Effector memory CD4-positive, alpha-beta T cell (primary cell): Measurements from ENCODE around the gene DFFA.
"Not testable (repeated sequence)": the region's sequence is repeated elsewhere in the genome, so short reads cannot be mapped to it uniquely, and the experiment has no call there.

ENCODE experiments used
- DNase-seq, 3 donors: peaks; one replicate each; pipeline ENCODE4 v3.0.0-alpha.2; 2020
- H3K27ac ChIP-seq: 2 replicates; pipeline ENCODE4 v1.7.0; 2013; ENCODE audit warnings: mild to moderate bottlenecking, low read length, moderate library complexity; ENCODE audit not compliant: insufficient read depth, poor library complexity, severe bottlenecking
- H3K27me3 ChIP-seq: replicated peaks from 2 replicates; pipeline ENCODE4 v1.7.0; 2013; ENCODE audit warnings: mild to moderate bottlenecking, low read length; ENCODE audit not compliant: insufficient read depth, control insufficient read depth, poor library complexity, severe bottlenecking
- H3K36me3 ChIP-seq: 2 replicates; pipeline ENCODE4 v1.7.0; 2013; ENCODE audit warnings: mild to moderate bottlenecking, low read length, moderate library complexity; ENCODE audit not compliant: control insufficient read depth, insufficient read depth
- H3K4me1 ChIP-seq: 2 replicates; pipeline ENCODE4 v1.7.0; 2013; ENCODE audit warnings: low read length, mild to moderate bottlenecking; ENCODE audit not compliant: control insufficient read depth, insufficient read depth, poor library complexity, severe bottlenecking
- H3K4me3 ChIP-seq: 2 replicates; pipeline ENCODE4 v1.7.0; 2013; ENCODE audit warnings: low read length, low read depth, mild to moderate bottlenecking; ENCODE audit not compliant: insufficient read depth, poor library complexity, severe bottlenecking
- H3K9me3 ChIP-seq: 2 replicates; pipeline ENCODE4 v1.7.0; 2013; ENCODE audit warnings: mild to moderate bottlenecking, low read length, moderate library complexity; ENCODE audit not compliant: control insufficient read depth

The DFFA gene

GRCh38 chr1:10470043-10470442, 2.3 kb downstream of the DFFA start:
- DNase-seq: no peak
- H3K4me3 ChIP-seq: no peak overlapping the region

GRCh38 chr1:10467078-10467477, 5.3 kb downstream of the DFFA start:
- Histone ChIP-seq H3K4me3 (no peak overlapping the region), H3K4me1 (peaks cover 9% of the 10 kb centered on the region), H3K27me3 (no peaks in the 10 kb centered on the region), H3K9me3 (no peaks in the 10 kb centered on the region), H3K36me3 (peaks cover 35% of the 10 kb centered on the region), H3K27ac (no peak overlapping the region)
- DNase-seq: no peak

More at GRCh38 chr1:10470043-10470442, 2.3 kb downstream of the DFFA start:
- H3K36me3 ChIP-seq: peaks cover 15% of the 10 kb centered on the region
- H3K27ac ChIP-seq: no peak overlapping the region
- H3K4me1 ChIP-seq: peaks cover 16% of the 10 kb centered on the region
- no peaks in the 10 kb centered on the region for H3K27me3 ChIP-seq
- no peaks in the 10 kb centered on the region for H3K9me3 ChIP-seq

- Histone ChIP-seq H3K4me3 (no peak overlapping the region), H3K9me3 (no peaks in the 10 kb centered on the region), H3K27me3 (no peaks in the 10 kb centered on the region), H3K4me1 (no peaks in the 10 kb centered on the region), H3K27ac (no peak overlapping the region), H3K36me3 (peaks cover 23% of the 10 kb centered on the region)
- DNase-seq: no peak
Measured at GRCh38 chr1:10459184-10459583, 13.1 kb downstream of the DFFA start.

- Histone ChIP-seq H3K27me3 (no peaks in the 10 kb centered on the region), H3K4me3 (no peak overlapping the region), H3K9me3 (no peaks in the 10 kb centered on the region), H3K27ac (no peak overlapping the region), H3K4me1 (no peaks in the 10 kb centered on the region), H3K36me3 (peaks cover 12% of the 10 kb centered on the region)
- DNase-seq: no peak
Measured at GRCh38 chr1:10457875-10458274, 14.5 kb downstream of the DFFA start.

- not testable (repeated sequence) for H3K27ac ChIP-seq, H3K9me3 ChIP-seq, H3K36me3 ChIP-seq, H3K4me1 ChIP-seq, H3K4me3 ChIP-seq, H3K27me3 ChIP-seq, DNase-seq
Measured at GRCh38 chr1:10457462-10457861, 14.9 kb downstream of the DFFA start.

- H3K27ac ChIP-seq: no peak overlapping the region
- DNase-seq: no peak
- H3K9me3 ChIP-seq: no peaks in the 10 kb centered on the region
- no peaks in the 10 kb centered on the region for H3K4me1 ChIP-seq
- H3K27me3 ChIP-seq: no peaks in the 10 kb centered on the region
- H3K36me3 ChIP-seq: peaks cover 6% of the 10 kb centered on the region
- H3K4me3 ChIP-seq: no peak overlapping the region
Measured at GRCh38 chr1:10456661-10457060, 15.7 kb downstream of the DFFA start.

- DNase-seq: no peak
- Histone ChIP-seq H3K4me3 (no peak overlapping the region), H3K9me3 (no peaks in the 10 kb centered on the region)
Measured at GRCh38 chr1:10456048-10456447, 16.3 kb downstream of the DFFA start.

GRCh38 chr1:10451287-10451686, 21.0 kb downstream of the DFFA start:
- H3K9me3 ChIP-seq: no peaks in the 10 kb centered on the region
- no peak overlapping the region for H3K27ac ChIP-seq
- no peaks in the 10 kb centered on the region for H3K27me3 ChIP-seq
- no peak for DNase-seq
- H3K4me3 ChIP-seq: no peak overlapping the region
- H3K4me1 ChIP-seq: no peaks in the 10 kb centered on the region
- no peaks in the 10 kb centered on the region for H3K36me3 ChIP-seq

More at GRCh38 chr1:10456048-10456447, 16.3 kb downstream of the DFFA start:
- Histone ChIP-seq H3K36me3 (peaks cover under 1% of the 10 kb centered on the region), H3K27ac (no peak overlapping the region), H3K4me1 (no peaks in the 10 kb centered on the region), H3K27me3 (no peaks in the 10 kb centered on the region)

GRCh38 chr1:10450836-10451235, 21.5 kb downstream of the DFFA start:
- H3K36me3 ChIP-seq: no peaks in the 10 kb centered on the region
- no peaks in the 10 kb centered on the region for H3K9me3 ChIP-seq
- H3K4me1 ChIP-seq: no peaks in the 10 kb centered on the region
- H3K4me3 ChIP-seq: no peak overlapping the region
- no peaks in the 10 kb centered on the region for H3K27me3 ChIP-seq
- no peak overlapping the region for H3K27ac ChIP-seq
- DNase-seq: no peak

GRCh38 chr1:10450156-10450814, 22.0 kb downstream of the DFFA start:
- DNase-seq: no peak
- H3K9me3 ChIP-seq: no peaks in the 10 kb centered on the region
- H3K27ac ChIP-seq: no peak overlapping the region
- no peaks in the 10 kb centered on the region for H3K36me3 ChIP-seq
- no peaks in the 10 kb centered on the region for H3K4me1 ChIP-seq
- no peak overlapping the region for H3K4me3 ChIP-seq
- no peaks in the 10 kb centered on the region for H3K27me3 ChIP-seq
